Stimulated activated naive CD8-positive, alpha-beta T cell treated with anti-CD3 and anti-CD28 coated beads, Interleukin-15, amount 100 ng/mL, for 72 hours (primary cell): ENCODE results near the gene CYTH2.

Source experiments
- ATAC-seq: fragments of 150-1000 bp; cut with Tn5 transposase; 2 replicates; pipeline ENCODE4 v1.10.0; 2021; ENCODE audit warnings: mild to moderate bottlenecking, moderate library complexity
- DNase-seq, 2 donors: peaks; one replicate each; pipeline ENCODE4 v3.0.0; 2021 to 2022
- H3K27ac Mint-ChIP-seq, 2 donors: one replicate each; pipeline ENCODE4 v1.8.0; 2022; ENCODE audit warnings: mild to moderate bottlenecking in 2 of 2, mixed read lengths in 2 of 2, moderate library complexity in 2 of 2
- H3K27me3 Mint-ChIP-seq: one replicate; pipeline ENCODE4 v1.8.0; 2022; ENCODE audit warnings: mixed read lengths
- H3K4me1 Mint-ChIP-seq: one replicate; pipeline ENCODE4 v1.8.0; 2022; ENCODE audit warnings: mild to moderate bottlenecking, mixed read lengths
- H3K4me3 Mint-ChIP-seq, 2 donors: one replicate each; pipeline ENCODE4 v1.8.0; 2022; ENCODE audit warnings: mild to moderate bottlenecking in 2 of 2, mixed read lengths in 2 of 2, moderate library complexity in 1 of 2
- H3K9me3 Mint-ChIP-seq, 2 donors: one replicate each; pipeline ENCODE4 v1.8.0; 2022; ENCODE audit warnings: mixed read lengths in 2 of 2

The CYTH2 gene

DNA sequence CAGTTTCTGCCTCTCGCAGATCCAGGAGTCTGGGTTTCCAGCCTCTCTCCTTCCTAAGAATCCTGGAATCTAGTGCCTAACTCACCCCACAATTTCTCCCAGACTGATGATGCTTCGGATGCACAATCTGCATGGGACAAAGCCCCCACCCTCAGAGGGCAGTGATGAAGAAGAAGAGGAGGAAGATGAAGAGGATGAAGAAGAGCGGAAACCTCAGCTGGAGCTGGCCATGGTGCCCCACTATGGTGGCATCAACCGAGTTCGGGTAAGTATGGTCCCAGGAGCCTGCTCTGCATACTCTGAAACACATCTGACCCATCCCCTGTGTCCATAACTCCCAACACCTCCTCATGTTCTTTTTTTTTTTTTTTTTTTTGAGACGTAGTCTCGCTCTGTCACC, 22.6 kb upstream of the CYTH2 start:
- Mint-ChIP-seq H3K9me3 (no peaks in the 10 kb centered on the region), H3K27me3 (peaks cover 23% of the 10 kb centered on the region), H3K4me3 (peak overlapping the region; percentile 82 to 98), H3K4me1 (peaks cover 55% of the 10 kb centered on the region), H3K27ac (peak overlapping the region; percentile 96 to 98)
- DNase-seq (no peak), ATAC-seq (no peak)

DNA sequence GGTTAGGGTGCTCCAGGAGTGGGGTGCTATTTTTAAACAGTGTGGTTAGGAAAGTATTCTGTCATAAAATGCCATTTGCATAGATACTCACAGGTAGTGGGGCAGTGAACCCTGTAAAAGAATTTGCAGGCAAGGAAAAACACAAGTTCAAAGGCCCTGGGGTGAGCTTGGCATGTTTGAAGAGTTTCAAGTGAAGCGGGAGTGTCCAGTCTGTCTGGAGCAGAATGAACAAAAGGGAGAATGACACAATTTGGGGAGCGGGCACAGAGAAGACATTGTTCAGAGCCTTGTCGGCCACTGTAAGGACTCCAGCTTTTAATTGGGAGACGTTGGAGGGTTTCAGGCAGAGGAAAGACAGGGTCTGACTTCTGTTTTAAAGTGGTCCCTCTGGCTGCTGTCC, 20.6 kb upstream of the CYTH2 start:
- no peak for DNase-seq
- no peak overlapping the region for H3K4me3 Mint-ChIP-seq
- ATAC-seq = no peak
- H3K27ac Mint-ChIP-seq = no peak overlapping the region
- H3K27me3 Mint-ChIP-seq = peaks cover 13% of the 10 kb centered on the region
- peaks cover 50% of the 10 kb centered on the region for H3K4me1 Mint-ChIP-seq
- H3K9me3 Mint-ChIP-seq = no peaks in the 10 kb centered on the region

DNA sequence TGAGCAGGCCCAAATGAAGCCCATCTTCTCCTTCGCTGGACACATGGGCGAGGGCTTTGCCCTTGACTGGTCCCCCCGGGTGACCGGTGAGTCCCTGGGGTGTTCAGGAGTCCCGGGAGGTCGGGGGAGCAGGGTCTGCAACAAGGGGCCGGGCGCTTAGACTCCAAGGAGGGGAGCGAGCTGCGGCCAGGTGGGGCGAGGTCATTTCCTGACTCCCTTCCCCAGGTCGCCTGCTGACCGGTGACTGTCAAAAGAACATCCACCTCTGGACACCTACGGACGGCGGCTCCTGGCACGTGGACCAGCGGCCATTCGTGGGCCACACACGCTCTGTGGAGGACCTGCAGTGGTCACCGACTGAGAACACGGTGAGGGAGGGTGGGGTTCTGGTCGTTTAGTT, 18.7 kb upstream of the CYTH2 start:
- H3K4me3 Mint-ChIP-seq = no peak overlapping the region
- ATAC-seq (no peak), DNase-seq (no peak)
- no peaks in the 10 kb centered on the region for H3K9me3 Mint-ChIP-seq
- H3K27ac Mint-ChIP-seq = no peak overlapping the region
- H3K4me1 Mint-ChIP-seq = peaks cover 53% of the 10 kb centered on the region
- no peaks in the 10 kb centered on the region for H3K27me3 Mint-ChIP-seq

DNA sequence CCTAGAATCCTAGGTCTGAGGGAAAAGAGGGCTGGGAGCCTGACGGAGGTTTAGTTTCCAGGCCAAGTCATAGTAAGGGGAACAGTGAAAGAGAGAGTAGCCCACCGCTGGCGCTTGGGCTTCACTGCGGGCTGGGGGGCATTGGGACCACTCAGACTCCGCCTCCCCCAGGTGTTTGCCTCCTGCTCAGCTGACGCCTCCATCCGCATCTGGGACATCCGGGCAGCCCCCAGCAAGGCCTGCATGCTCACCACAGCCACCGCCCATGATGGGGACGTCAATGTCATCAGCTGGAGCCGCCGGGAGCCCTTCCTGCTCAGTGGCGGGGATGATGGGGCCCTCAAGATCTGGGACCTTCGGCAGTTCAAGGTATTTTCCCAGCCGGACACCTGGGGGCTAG, 18.3 kb upstream of the CYTH2 start:
- DNase-seq (no peak), ATAC-seq (no peak)
- Mint-ChIP-seq H3K27me3 (no peaks in the 10 kb centered on the region), H3K4me1 (peaks cover 54% of the 10 kb centered on the region), H3K27ac (no peak overlapping the region), H3K4me3 (no peak overlapping the region), H3K9me3 (no peaks in the 10 kb centered on the region)

DNA sequence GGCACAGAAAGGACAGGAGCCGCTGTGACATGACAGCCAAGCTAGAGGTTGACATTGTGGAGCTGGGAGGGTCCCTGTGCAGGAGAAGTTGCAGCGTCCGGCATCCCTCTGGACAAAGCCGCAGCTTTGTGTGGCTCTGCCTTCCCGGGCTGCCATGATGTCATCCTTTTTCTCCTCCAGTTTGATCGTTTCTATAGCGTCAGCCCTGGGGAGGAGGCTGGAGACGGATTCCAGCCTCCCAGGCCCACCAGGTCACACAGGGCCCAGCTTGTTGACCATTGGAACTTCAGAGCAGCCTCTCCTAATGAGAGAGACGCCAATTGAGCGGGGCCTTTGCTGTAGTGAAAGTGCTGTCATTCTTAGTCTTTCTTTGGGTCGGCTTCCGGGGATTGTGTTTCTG, 17.5 kb upstream of the CYTH2 start:
- DNase-seq (no peak), ATAC-seq (no peak)
- no peaks in the 10 kb centered on the region for H3K9me3 Mint-ChIP-seq
- H3K27me3 Mint-ChIP-seq = no peaks in the 10 kb centered on the region
- H3K27ac Mint-ChIP-seq = no peak overlapping the region
- H3K4me1 Mint-ChIP-seq = peaks cover 51% of the 10 kb centered on the region
- no peak overlapping the region for H3K4me3 Mint-ChIP-seq

DNA sequence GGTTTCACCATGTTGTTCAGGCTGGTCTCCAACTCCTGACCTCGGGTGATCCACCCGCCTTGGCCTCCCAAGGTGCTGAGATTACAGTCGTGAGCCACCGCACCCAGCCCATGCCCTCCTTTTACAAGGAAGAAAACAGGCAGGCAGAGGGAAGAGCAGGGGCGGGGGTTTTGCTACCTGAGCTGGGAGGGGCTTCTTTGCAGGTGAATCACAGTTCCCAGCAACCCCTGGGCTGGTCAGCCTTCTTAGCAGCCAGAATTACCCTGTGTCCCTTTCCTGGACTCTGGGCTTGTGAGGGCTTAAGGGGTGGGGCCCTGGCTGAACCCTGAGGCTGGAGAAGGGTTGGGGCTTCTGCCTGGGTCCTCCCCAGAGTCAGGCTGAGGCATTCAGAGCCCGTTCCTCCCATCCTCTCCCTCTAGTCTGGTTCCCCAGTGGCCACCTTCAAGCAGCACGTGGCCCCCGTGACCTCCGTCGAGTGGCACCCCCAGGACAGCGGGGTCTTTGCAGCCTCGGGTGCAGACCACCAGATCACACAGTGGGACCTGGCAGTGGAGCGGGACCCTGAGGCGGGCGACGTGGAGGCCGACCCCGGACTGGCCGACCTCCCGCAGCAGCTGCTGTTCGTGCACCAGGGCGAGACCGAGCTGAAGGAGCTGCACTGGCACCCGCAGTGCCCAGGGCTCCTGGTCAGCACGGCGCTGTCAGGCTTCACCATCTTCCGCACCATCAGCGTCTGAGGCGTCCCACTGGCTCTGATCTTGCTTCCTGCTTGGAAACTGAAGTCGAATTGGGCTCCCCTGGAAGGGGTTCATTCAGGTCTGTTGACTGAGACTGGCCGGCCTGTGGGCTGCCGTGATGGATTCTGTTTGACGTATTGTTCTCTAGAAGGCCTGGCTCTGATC, 16.6 kb upstream of the CYTH2 start:
- Mint-ChIP-seq H3K27me3 (no peaks in the 10 kb centered on the region), H3K4me1 (peaks cover 43% of the 10 kb centered on the region), H3K9me3 (no peaks in the 10 kb centered on the region), H3K4me3 (no peak overlapping the region), H3K27ac (no peak overlapping the region)
- DNase-seq (no peak), ATAC-seq (no peak)

DNA sequence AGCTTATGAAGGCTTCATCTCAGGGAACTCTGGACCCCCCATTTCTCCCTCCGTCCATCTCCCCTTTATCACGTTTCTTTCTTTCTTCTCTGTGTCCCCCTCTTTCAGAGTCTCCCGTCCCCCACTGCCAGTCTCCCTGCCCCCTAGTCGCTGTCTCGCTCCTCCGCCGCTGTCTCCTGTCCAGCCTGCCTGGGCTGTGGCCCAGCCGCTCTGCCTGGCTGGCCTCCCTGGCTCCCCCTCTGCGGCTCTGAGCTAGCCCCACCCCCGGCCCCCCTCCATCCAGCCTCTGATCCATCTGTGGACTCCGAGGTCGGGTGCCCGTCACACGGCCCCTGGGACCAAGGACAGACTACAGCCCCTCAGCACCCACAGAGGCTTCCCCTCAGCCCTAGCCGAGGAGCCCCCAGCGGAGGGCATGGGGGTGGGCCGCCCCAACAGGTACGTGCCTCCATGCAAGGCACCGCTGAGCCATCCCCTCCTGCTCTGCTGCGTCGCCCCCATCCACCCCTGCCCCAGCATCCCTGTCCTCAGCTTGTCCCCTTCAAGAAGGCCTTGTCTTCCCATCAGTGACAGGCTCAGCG, 14.9 kb upstream of the CYTH2 start:
- ATAC-seq (peak; percentile 33), DNase-seq (no peak)
- Mint-ChIP-seq H3K27ac (peak overlapping the region; percentile 28 to 52), H3K4me3 (no peak overlapping the region), H3K9me3 (no peaks in the 10 kb centered on the region), H3K27me3 (no peaks in the 10 kb centered on the region), H3K4me1 (peaks cover 28% of the 10 kb centered on the region)

DNA sequence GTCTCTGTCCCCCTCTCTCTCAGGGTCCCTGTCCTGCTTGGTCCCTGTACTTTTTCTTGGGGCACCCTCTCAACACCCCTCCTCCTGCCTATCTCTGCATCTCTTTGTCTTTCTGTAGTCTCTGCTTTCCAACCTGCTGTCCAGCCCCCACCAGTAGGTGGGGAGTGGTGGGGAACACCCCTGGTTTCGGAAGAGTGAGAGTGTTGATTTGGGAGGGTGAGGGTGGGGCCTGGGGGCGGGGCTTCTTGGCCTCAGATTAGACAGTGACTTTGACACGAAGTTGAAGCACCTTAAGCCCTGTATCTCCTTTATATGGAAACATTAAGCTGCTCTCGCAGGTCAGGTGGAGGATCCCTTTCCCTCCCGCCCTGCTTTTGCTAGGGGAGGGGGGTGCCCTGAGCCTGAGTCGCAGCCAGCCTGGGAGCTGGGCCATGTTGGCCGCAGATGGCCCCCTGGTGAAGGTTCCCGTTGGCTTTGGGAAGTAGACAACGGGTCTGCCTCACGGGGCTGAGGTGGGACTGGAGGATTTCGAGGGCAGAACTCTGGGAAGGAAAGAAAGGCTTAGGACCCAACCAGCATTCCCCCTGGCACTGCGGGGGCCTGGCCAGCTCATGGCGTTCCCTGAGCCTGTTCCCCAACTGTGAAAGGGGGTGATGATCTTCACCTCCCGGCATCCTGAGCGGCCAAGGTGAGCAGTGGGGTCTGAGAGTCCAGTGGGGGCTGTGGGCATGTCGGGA, 13.8 kb upstream of the CYTH2 start, which contains the start of gene KCNJ14:
KCNJ14 (plus strand) TSS at position 404 of the 737 bp plus-strand sequence. CDS start 6,151 bp downstream, outside the sequence.
- Mint-ChIP-seq H3K4me3 (no peak within 1 kb of the TSS), H3K27ac (peak within 1 kb of the TSS in 1 of 2 donors; percentile 2), H3K27me3 (no peaks in the 10 kb centered on the region)

DNA sequence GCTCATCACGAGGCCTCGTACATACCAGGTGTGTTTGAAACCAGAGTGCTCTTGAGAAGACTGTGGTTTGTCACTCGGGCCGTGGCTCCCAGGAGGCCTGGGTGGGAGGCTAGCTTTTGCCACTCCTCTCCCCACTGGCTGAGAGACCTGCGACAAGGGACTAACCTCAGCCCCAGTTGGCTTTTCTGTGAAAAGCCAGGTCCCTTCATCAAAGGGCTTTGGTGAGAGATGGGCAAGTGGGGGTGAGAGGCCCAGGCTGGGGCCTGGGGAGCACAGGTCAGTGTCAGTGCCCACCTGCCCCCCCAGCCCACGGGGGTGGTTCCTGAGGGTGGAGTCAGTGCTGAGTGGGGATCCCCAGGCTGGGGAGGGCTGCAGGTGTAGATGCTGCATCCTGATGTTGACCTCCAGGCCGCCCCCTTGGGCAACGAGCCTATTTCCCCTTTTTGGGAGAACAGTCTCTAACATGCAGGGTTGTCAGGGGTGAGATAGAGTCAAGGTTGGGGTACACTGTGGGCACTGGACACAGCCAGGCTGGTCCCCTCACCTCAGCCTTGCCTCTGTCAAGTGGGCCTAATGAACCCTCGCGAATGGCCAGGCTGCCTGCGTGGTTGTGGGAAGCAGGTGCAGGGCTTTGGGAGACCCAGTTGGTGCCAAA, 13.1 kb upstream of the CYTH2 start:
- DNase-seq (no peak), ATAC-seq (no peak)
- Mint-ChIP-seq H3K4me1 (peaks cover 28% of the 10 kb centered on the region), H3K9me3 (no peaks in the 10 kb centered on the region), H3K27me3 (no peaks in the 10 kb centered on the region), H3K4me3 (no peak overlapping the region), H3K27ac (no peak overlapping the region)

More for the DNA sequence above, 13.8 kb upstream of the CYTH2 start, which contains the start of gene KCNJ14:
- ATAC-seq = no peak
- Mint-ChIP-seq H3K4me1 (peaks cover 28% of the 10 kb centered on the region), H3K9me3 (no peaks in the 10 kb centered on the region)
- no peak for DNase-seq

DNA sequence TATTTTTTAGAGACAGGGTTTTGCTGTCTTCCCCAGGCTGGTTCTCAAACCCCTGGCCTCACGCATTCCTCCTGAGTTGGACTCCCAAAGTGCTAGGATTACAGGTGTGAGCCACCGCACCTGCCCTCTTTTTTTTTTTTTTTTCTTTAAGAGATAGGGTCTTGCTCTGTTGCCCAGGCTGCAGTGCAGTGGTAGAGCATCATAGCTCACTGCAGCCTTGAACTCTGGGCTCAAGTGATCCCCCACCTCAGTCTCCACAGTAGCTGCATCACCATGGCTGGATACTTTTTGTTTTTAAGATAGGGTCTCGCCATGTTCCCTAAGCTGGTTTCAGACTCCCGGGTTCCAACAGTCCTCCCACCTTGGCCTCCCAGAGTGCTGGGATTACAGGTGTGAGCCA, 12.3 kb upstream of the CYTH2 start:
- H3K4me1 Mint-ChIP-seq = peaks cover 28% of the 10 kb centered on the region
- H3K27ac Mint-ChIP-seq = peak overlapping the region; percentile 48 to 86
- no peak overlapping the region for H3K4me3 Mint-ChIP-seq
- DNase-seq (no peak), ATAC-seq (no peak)
- H3K9me3 Mint-ChIP-seq = no peaks in the 10 kb centered on the region
- no peaks in the 10 kb centered on the region for H3K27me3 Mint-ChIP-seq

DNA sequence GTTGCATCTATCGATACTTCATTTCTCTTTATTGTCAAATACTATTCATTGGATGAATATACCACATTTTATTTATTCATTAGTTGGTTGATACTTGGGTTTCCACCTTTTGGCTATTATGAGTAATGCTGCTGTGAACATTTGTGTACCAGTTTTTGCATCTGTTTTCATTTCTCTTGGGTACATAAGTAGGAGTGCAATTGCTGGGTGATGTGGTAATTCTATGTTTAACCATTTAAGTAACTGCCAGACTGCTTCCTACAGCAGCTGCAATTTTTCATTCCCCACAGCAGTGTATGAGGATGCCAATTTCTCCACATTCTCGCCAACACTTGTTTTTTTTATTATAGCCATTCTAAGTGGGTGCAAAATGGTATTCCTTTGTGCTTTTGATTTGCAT, 11.2 kb upstream of the CYTH2 start:
- H3K27me3 Mint-ChIP-seq = no peaks in the 10 kb centered on the region

DNA sequence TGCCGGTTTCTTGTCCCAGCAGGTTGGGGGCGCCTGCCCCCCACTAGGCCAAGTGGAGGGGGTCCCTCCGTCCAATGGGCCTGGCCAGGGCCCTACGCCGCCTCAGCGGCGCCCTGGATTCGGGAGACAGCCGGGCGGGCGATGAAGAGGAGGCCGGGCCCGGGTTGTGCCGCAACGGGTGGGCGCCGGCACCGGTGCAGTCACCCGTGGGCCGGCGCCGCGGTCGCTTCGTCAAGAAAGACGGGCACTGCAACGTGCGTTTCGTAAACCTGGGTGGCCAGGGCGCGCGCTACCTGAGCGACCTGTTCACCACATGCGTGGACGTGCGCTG, 7.6 kb upstream of the CYTH2 start:
- peaks cover 4% of the 10 kb centered on the region for H3K4me1 Mint-ChIP-seq
- no peaks in the 10 kb centered on the region for H3K27me3 Mint-ChIP-seq
- DNase-seq = no peak
- ATAC-seq = no peak
- no peaks in the 10 kb centered on the region for H3K9me3 Mint-ChIP-seq
- H3K27ac Mint-ChIP-seq = no peak overlapping the region
- no peak overlapping the region for H3K4me3 Mint-ChIP-seq

More for the DNA sequence above, 11.2 kb upstream of the CYTH2 start:
- Mint-ChIP-seq H3K4me1 (peaks cover 31% of the 10 kb centered on the region), H3K27ac (no peak overlapping the region), H3K9me3 (no peaks in the 10 kb centered on the region), H3K4me3 (no peak overlapping the region)
- ATAC-seq (no peak), DNase-seq (no peak)

DNA sequence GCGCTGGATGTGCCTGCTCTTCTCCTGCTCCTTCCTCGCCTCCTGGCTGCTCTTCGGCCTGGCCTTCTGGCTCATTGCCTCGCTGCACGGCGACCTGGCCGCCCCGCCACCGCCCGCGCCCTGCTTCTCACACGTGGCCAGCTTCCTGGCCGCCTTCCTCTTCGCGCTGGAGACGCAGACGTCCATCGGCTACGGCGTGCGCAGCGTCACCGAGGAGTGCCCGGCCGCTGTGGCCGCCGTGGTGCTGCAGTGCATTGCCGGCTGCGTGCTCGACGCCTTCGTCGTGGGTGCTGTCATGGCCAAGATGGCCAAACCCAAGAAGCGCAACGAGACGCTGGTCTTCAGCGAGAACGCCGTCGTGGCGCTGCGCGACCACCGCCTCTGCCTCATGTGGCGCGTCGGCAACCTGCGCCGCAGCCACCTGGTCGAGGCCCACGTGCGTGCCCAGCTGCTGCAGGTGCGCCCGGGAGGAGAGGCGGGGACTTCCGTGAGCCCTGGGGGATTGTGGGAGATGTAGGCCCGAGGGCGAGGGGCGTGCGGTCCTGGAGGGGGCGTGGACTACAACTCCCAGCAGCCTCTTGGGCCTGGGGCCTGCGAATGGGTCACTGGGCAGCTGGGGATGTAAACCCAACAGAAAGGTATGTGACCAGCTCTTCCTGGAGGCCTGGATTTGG, 7.0 kb upstream of the CYTH2 start:
- DNase-seq (no peak), ATAC-seq (peak; percentile 52)
- Mint-ChIP-seq H3K27me3 (no peaks in the 10 kb centered on the region), H3K27ac (no peak overlapping the region), H3K4me1 (peaks cover 4% of the 10 kb centered on the region), H3K4me3 (no peak overlapping the region), H3K9me3 (no peaks in the 10 kb centered on the region)

DNA sequence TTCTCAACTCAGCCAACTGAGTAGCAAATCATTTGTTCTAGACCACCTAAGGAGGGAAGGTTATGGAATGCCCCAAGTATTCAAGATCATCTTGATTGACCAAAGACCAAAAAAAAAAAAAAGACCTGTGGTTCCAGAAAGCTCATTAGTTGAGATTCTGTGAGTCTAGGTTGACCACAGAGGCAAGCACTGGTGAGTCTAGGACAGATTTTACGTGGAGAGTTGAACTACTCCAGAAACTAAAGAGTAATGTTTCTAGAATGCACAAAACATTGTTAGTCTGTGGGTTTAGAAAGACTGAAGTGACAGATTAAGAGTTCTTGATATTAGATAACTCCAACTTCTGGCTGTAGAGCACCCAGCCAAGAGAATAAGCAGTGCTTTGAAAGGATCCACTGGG, 4.0 kb upstream of the CYTH2 start:
- Mint-ChIP-seq H3K4me3 (no peak overlapping the region), H3K4me1 (peaks cover 22% of the 10 kb centered on the region), H3K27me3 (no peaks in the 10 kb centered on the region), H3K27ac (peak overlapping the region in 1 of 2 donors; percentile 78), H3K9me3 (no peaks in the 10 kb centered on the region)
- DNase-seq = no peak
- no peak for ATAC-seq
